CD4-positive, CD25-positive, alpha-beta regulatory T cell (primary cell): ENCODE results near the gene RYR2. TPM values are rescaled to one million over a fixed set of nuclear protein-coding genes. Genes with fewer than 3 reads are reported as not detected.

Experiments used
- ATAC-seq, 2 donors: fragments of 150-1000 bp; cut with Tn5 transposase; one replicate each; pipeline ENCODE4 v1.10.0; 2021; ENCODE audit warnings: low read depth in 2 of 2, moderate number of reproducible peaks in 2 of 2, moderate library complexity in 1 of 2
- DNase-seq, 3 donors: peaks; one replicate each; pipeline versions ENCODE4 v3.0.0 to v3.0.0-alpha.2; 2012 to 2022; ENCODE audit warnings: mixed read lengths in 1 of 3
- H3K27ac ChIP-seq: one replicate; pipeline ENCODE4 v1.7.0; 2013; ENCODE audit warnings: mild to moderate bottlenecking, low read length; ENCODE audit not compliant: insufficient read depth, poor library complexity, severe bottlenecking
- H3K27me3 ChIP-seq: one replicate; pipeline ENCODE4 v1.7.0; 2013; ENCODE audit warnings: low read length; ENCODE audit not compliant: control insufficient read depth, insufficient read depth
- H3K36me3 ChIP-seq: one replicate; pipeline ENCODE4 v1.7.0; 2013; ENCODE audit warnings: mild to moderate bottlenecking, low read length, moderate library complexity; ENCODE audit not compliant: control insufficient read depth, insufficient read depth
- H3K4me1 ChIP-seq: 2 replicates; pipeline ENCODE4 v1.7.0; 2013; ENCODE audit warnings: mild to moderate bottlenecking, low read length; ENCODE audit not compliant: insufficient read depth, control insufficient read depth, poor library complexity, severe bottlenecking
- H3K4me3 ChIP-seq: one replicate; pipeline ENCODE4 v1.7.0; 2013; ENCODE audit warnings: low read depth, mild to moderate bottlenecking, low read length, moderate library complexity
- H3K9me3 ChIP-seq, 2 experiments: 1 replicate in 1 of 2; 2 replicates in 1 of 2; pipeline ENCODE4 v1.7.0; 2013; ENCODE audit warnings: low read length in 2 of 2, mild to moderate bottlenecking in 1 of 2, moderate library complexity in 1 of 2; ENCODE audit not compliant: control insufficient read depth in 2 of 2
- H3K27ac Mint-ChIP-seq, 3 donors: one replicate each; pipeline ENCODE4 v1.8.0; 2020 to 2022; ENCODE audit warnings: mild to moderate bottlenecking in 3 of 3, mixed read lengths in 3 of 3, moderate library complexity in 2 of 3
- H3K27me3 Mint-ChIP-seq: one replicate; pipeline ENCODE4 v1.8.0; 2022; ENCODE audit warnings: mild to moderate bottlenecking, mixed read lengths
- H3K36me3 Mint-ChIP-seq: one replicate; pipeline ENCODE4 v1.8.0; 2020; ENCODE audit warnings: mixed read lengths
- H3K4me1 Mint-ChIP-seq, 4 donors: one replicate each; pipeline ENCODE4 v1.8.0; 2020 to 2022; ENCODE audit warnings: mixed read lengths in 4 of 4, mild to moderate bottlenecking in 1 of 4
- H3K4me3 Mint-ChIP-seq, 4 donors: one replicate each; pipeline ENCODE4 v1.8.0; 2020 to 2022; ENCODE audit warnings: mild to moderate bottlenecking in 4 of 4, mixed read lengths in 4 of 4, moderate library complexity in 3 of 4
- H3K9me3 Mint-ChIP-seq, 7 donors: one replicate each; pipeline ENCODE4 v1.8.0; 2020 to 2022; ENCODE audit warnings: mixed read lengths in 7 of 7, mild to moderate bottlenecking in 3 of 7, moderate library complexity in 2 of 7
- polyA plus RNA-seq, 4 donors: library from polyadenylated mRNA; unstranded; fragments of 300-500 nt; fragmentation: Illumina TruSeq; gene quantifications; one replicate each; pipeline ENCODE4 v1.2.3, GENCODE V29; 2021
- total RNA-seq: library from RNA; stranded (reverse); gene quantifications from one replicate; pipeline ENCODE4 v1.2.3, GENCODE V29; 2022

The RYR2 gene
- total and polyA plus RNA-seq, 5 donors from 2014 or later: 0.02 to 0.40 TPM; not detected in 3

DNA sequence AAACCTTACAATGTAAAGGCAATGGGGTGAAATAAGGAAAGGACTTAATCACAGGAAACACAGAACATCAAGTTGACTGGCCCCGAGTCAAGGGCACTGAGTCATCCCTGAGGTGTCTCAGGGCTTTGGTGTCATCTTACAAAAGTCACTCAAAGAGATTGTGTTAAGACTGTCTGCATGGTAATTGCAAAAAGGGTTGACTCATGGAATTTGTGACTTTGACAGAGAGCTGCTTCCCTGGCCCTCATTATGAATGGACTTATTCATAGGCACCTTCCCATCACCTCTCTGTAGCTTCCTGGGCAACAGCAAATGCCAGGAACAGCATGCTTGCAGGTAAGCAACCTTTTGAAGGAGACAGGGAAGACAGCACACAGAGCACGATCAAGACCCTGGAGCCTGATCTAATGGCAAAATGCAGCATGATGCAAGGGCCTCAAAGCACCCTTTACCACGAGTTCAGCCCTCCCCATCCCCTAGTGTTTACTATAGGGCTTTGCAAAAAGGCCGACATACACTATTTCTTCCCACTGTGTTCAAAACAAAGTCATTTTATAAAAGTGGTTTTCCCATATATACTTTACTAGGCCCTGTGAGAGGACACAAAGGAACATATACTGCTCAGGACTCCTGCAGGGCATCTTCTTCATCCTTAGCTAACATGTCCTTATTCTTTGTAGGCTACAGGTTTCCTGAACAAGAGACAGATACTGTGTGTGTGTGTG is 831.7 kb downstream of the RYR2 start:
- Histone ChIP-seq H3K4me3 (no peak overlapping the region), H3K9me3 (no peaks in the 10 kb centered on the region), H3K27me3 (no peaks in the 10 kb centered on the region), H3K27ac (no peak overlapping the region), H3K36me3 (no peaks in the 10 kb centered on the region), H3K4me1 (no peaks in the 10 kb centered on the region)
- no peak for ATAC-seq
- peaks cover 0 to 12% (median 3%) of the 10 kb centered on the region in 7 donors for H3K9me3 Mint-ChIP-seq
- no peaks in the 10 kb centered on the region for H3K36me3 Mint-ChIP-seq
- DNase-seq: no peak
- H3K4me3 Mint-ChIP-seq: no peak overlapping the region
- no peak overlapping the region for H3K27ac Mint-ChIP-seq
- H3K4me1 Mint-ChIP-seq: no peaks in the 10 kb centered on the region
- no peaks in the 10 kb centered on the region for H3K27me3 Mint-ChIP-seq

DNA sequence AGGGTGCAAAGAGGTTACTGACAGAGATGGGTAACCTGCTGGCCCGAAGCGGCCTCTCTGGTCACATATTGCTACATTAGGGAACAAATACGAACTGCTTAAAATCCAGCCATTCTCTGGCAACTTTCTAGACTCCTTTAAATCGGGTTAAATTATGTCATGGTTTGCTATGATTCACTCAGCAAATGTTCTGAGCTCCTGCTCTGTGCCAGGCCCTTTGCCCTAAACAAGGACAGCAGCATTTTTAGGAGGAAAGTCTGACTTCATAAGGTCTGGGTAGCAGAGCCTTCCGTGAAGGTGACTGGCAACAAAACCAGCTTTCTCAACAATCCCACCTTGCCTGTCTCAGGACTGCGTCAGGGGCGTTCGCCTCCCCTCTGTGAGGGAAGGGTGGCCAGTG is 833.3 kb downstream of the RYR2 start:
- no peaks in the 10 kb centered on the region for H3K4me1 Mint-ChIP-seq
- Histone ChIP-seq H3K27me3 (no peaks in the 10 kb centered on the region), H3K36me3 (no peaks in the 10 kb centered on the region), H3K27ac (no peak overlapping the region), H3K4me1 (no peaks in the 10 kb centered on the region), H3K4me3 (no peak overlapping the region), H3K9me3 (no peaks in the 10 kb centered on the region)
- H3K4me3 Mint-ChIP-seq: no peak overlapping the region
- peaks cover 0 to 12% (median 2%) of the 10 kb centered on the region in 7 donors for H3K9me3 Mint-ChIP-seq
- H3K27me3 Mint-ChIP-seq: no peaks in the 10 kb centered on the region
- no peak overlapping the region for H3K27ac Mint-ChIP-seq
- H3K36me3 Mint-ChIP-seq: no peaks in the 10 kb centered on the region
- ATAC-seq: no peak
- no peak for DNase-seq

DNA sequence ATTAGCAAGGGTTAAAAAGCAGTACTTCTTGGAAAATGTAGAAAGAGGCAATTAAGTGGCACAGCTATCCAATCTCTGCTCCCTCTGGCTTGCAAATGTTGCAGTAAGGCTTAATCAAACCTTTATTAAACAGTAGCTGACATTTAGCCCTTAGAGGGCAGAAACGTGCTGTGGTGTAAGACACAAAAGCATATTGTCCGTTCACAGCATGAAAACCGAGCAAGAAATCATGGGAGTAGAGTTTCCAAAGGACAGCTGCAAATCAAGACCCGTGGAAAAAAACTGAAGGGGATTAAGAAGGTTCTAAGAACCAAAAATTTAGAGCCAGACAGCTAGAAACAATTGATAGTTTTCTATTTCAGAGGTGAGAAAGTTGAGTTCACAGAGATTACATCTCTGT is 835.6 kb downstream of the RYR2 start:
- no peak overlapping the region for H3K4me3 ChIP-seq
- no peak for ATAC-seq
- H3K4me1 Mint-ChIP-seq: no peaks in the 10 kb centered on the region

DNA sequence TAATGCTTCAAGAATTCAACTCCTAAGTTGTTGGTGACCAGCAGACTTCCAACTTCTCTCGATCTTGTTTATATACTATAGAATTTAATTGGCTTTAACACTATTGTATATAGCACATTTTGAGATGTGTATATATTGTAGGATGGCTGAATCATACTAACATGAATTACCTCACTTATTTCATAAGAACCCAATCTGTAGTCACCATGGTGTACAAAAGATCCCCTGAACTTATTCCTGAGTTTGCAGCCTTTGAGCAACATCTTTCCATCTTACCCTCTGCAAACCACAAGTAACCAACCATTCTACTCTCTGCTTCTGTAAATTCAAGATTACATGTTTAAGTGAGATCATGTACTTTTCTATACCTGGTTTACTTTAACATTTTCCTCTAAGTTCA is 836.4 kb downstream of the RYR2 start:
- no peaks in the 10 kb centered on the region for H3K9me3 ChIP-seq
- no peaks in the 10 kb centered on the region for H3K27me3 ChIP-seq
- no peaks in the 10 kb centered on the region for H3K4me1 Mint-ChIP-seq
- H3K36me3 Mint-ChIP-seq: no peaks in the 10 kb centered on the region
- no peak overlapping the region for H3K27ac Mint-ChIP-seq
- DNase-seq (no peak), ATAC-seq (no peak)
- H3K4me1 ChIP-seq: no peaks in the 10 kb centered on the region
- H3K36me3 ChIP-seq: no peaks in the 10 kb centered on the region
- peaks cover 4% of the 10 kb centered on the region for H3K27me3 Mint-ChIP-seq
- H3K9me3 Mint-ChIP-seq: peaks cover 0 to 7% (median 3%) of the 10 kb centered on the region in 7 donors
- no peak overlapping the region for H3K4me3 ChIP-seq
- no peak overlapping the region for H3K4me3 Mint-ChIP-seq
- H3K27ac ChIP-seq: no peak overlapping the region

More for the DNA sequence above, 835.6 kb downstream of the RYR2 start:
- no peaks in the 10 kb centered on the region for H3K4me1 ChIP-seq
- H3K9me3 Mint-ChIP-seq: peaks cover 0 to 4% (median 0%) of the 10 kb centered on the region in 7 donors
- H3K27me3 ChIP-seq: no peaks in the 10 kb centered on the region
- no peaks in the 10 kb centered on the region for H3K9me3 ChIP-seq
- H3K27ac Mint-ChIP-seq: no peak overlapping the region
- no peaks in the 10 kb centered on the region for H3K36me3 Mint-ChIP-seq
- no peak for DNase-seq
- no peaks in the 10 kb centered on the region for H3K36me3 ChIP-seq
- H3K27ac ChIP-seq: no peak overlapping the region
- H3K4me3 Mint-ChIP-seq: no peak overlapping the region
- H3K27me3 Mint-ChIP-seq: peaks cover 4% of the 10 kb centered on the region

DNA sequence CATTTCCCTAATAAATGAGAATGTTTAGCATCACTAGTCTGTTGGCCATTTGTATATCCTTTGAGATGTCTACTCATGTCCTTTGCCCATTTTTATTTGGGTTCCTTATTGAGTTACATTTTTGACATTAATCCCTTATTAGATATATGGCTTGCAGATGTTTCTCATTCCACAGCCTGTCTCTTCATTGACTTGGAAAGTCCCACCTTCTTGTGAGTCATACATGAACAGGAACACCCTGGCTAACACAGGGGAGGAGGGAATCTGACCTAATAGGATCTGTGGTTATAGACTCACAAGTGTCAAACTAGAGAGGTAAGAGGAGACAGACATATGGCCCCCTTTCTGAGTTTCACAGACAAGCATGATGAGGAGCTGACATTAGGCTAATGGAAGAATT is 837.2 kb downstream of the RYR2 start:
- no peaks in the 10 kb centered on the region for H3K4me1 Mint-ChIP-seq
- no peak overlapping the region for H3K4me3 ChIP-seq
- H3K4me3 Mint-ChIP-seq: no peak overlapping the region
- H3K9me3 Mint-ChIP-seq: peaks cover 0 to 7% (median 4%) of the 10 kb centered on the region in 7 donors
- H3K27me3 ChIP-seq: no peaks in the 10 kb centered on the region
- no peak for DNase-seq
- H3K27me3 Mint-ChIP-seq: peaks cover 4% of the 10 kb centered on the region
- no peaks in the 10 kb centered on the region for H3K9me3 ChIP-seq
- H3K27ac ChIP-seq: no peak overlapping the region
- H3K36me3 ChIP-seq: no peaks in the 10 kb centered on the region
- no peaks in the 10 kb centered on the region for H3K4me1 ChIP-seq
- H3K27ac Mint-ChIP-seq: peak overlapping the region in 1 of 3 donors; percentile 16
- ATAC-seq: no peak
- no peaks in the 10 kb centered on the region for H3K36me3 Mint-ChIP-seq

Other genes with a start within 250 kb of the RYR2 start
- 44.5 TPM for gene MTR, start 246.9 kb upstream of the RYR2 start, total RNA-seq
- 10 to 100 TPM; 12.6 to 15.0 (median 14.5) TPM for gene MTR, start 246.9 kb upstream of the RYR2 start, polyA plus RNA-seq
- gene MT1HL1, start 37.7 kb upstream of the RYR2 start, total RNA-seq: not detected
- not detected for gene MT1HL1, start 37.7 kb upstream of the RYR2 start, polyA plus RNA-seq